Adrenal gland (tissue), 12 donors: Measurements from ENCODE around the gene YKT6. TPM values are rescaled to one million over a fixed set of nuclear protein-coding genes. Genes with fewer than 3 reads are reported as not detected.

Source experiments
- DNase-seq, 7 donors: peaks; one replicate each; pipeline ENCODE4 v3.0.0-alpha.2; 2019 to 2020
- H3K27ac ChIP-seq, 5 donors: fragments of 200-600 bp; sonication (generic) in 4 of 5; 1 replicate in 3 of 5; 2 replicates in 2 of 5; pipeline versions ENCODE4 v1.5.1 to v1.8.0; 2016 to 2020; ENCODE audit warnings: mild to moderate bottlenecking in 1 of 5
- H3K27me3 ChIP-seq: fragments of 200-600 bp; 2 replicates; pipeline ENCODE4 v1.8.0; 2021
- H3K36me3 ChIP-seq, 2 donors: fragments of 200-600 bp; replicated peaks in 1 of 2; 1 replicate in 1 of 2; 2 replicates in 1 of 2; pipeline versions ENCODE4 v1.5.1 to v1.8.0; 2018 to 2022
- H3K4me1 ChIP-seq, 2 donors: fragments of 200-600 bp; replicated peaks in 1 of 2; 1 replicate in 1 of 2; 2 replicates in 1 of 2; pipeline versions ENCODE4 v1.5.1 to v1.8.0; 2018 to 2021
- H3K4me3 ChIP-seq, 4 donors: fragments of 200-600 bp; sonication (generic) in 3 of 4; one replicate each; pipeline ENCODE4 v1.5.1; 2016 to 2018
- H3K9me3 ChIP-seq, 3 donors: fragments of 200-600 bp; sonication (generic) in 1 of 3; replicated peaks in 1 of 3; 1 replicate in 2 of 3; 2 replicates in 1 of 3; pipeline versions ENCODE4 v1.5.1 to v1.8.0; 2016 to 2021
- POLR2A ChIP-seq, 2 donors: fragments of 450-650 bp; IDR thresholded peaks; one replicate each; pipeline ENCODE4 v1.6.1; 2017; ENCODE audit warnings: antibody characterized with exemption in 2 of 2, mild to moderate bottlenecking in 2 of 2, moderate library complexity in 1 of 2
- WGBS, 4 donors: extraction: QIAGEN DNeasy Blood & Tissue Kit in 2 of 4; methylation state at CpG; one replicate each; pipeline versions ENCODE4 v1.1.5 to v1.1.7; 2013 to 2017; 5-methylcytosine and 5-hydroxymethylcytosine counted together
- intact Hi-C, 2 donors: fragments of 100-400 bp; cut with DNase I; formaldehyde crosslinking; loops; one replicate each; pipeline versions ENCODE4 v1.14.1 to v1.15.0; 2022 to 2023
- polyA plus RNA-seq, 3 donors: library from polyadenylated mRNA; stranded (reverse); fragments of 200-250 nt in 2 of 3; fragments of 350-450 nt in 1 of 3; fragmentation: Illumina TruSeq in 1 of 3; extraction: RNeasy Lipid Tissue Mini Kit (QIAGEN cat#74804) in 1 of 3; gene quantifications; one replicate each; pipeline ENCODE4 v1.2.3, GENCODE V29; 2013 to 2014
- total RNA-seq, 9 donors: library from RNA; depleted of rRNA in 4 of 9; stranded (reverse); fragments of >200 nt in 4 of 9; fragments of 120-200 nt in 1 of 9; fragmentation: NEBNext Ultra II Directional in 1 of 9; extraction: Animal tissue kit (Norgen Biotek cat#: 25700) in 1 of 9; gene quantifications; one replicate each; pipeline versions ENCODE4 v1.1.0 to v1.2.4, GENCODE V29; 2013 to 2023
- TF ChIP-seq, protein P1 (sequence below), 6 experiments: fragments of 450-650 bp in 4 of 6; fragments of 200-600 bp in 2 of 6; sonication (generic) in 1 of 6; IDR thresholded peaks; 1 replicate in 5 of 6; 2 replicates in 1 of 6; pipeline versions ENCODE4 v1.5.1 to v1.8.0; 2016 to 2021; ENCODE audit warnings: antibody characterized with exemption in 6 of 6, mild to moderate bottlenecking in 2 of 6, moderate library complexity in 1 of 6
- donor health status: healthy with polysubstance abuse.
- donor health status: Bipolar disorder and iron deficiency.
- donor health status: DM: yes; HTN: yes; CAD: no.
- donor health status: DM: no; HTN: no; CAD: no.
- donor health status: DM: no; HTN: no; CAD: no.
- donor health status: DM: yes; HTN: yes; CAD: no.

YKT6 gene
- total and polyA plus RNA-seq, 12 donors: 32.8 to 94.7 (median 53.8) TPM

DNA sequence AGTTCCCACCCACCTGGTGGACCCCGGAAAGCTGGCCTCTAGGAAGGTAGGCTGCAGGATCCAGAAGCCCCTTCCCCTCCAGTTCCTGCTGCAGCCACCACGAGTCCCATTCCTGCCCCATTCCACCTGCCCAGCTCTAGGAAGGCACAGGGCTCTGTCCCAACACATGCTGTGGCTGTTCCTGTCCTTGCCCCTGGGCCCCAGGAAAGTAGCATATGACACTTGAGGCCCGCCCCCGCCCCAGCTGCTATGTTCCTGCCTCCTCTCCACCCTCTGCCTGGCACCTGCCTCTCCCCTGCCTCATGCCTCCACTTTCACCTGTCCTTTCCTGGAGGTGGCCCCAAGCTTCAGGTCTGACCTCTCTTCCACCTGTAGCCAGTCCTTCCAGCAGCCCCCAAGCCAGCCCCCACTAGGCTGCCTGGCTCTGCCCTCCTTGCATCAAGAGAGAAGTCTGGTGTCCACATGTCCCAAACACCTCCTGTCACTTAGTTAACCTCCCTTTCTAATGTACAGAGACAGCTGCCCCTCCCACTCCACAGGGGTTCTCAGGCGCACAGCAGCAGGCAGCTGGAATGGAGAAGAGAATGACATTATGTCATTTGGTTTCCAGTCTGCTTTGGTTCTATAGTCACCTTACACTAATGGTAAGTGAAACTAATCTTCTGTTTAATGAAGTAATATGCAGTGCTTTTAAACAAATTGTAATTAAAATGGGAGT is 22.7 kb downstream of the YKT6 start:
- TF ChIP-seq, protein P1, sequence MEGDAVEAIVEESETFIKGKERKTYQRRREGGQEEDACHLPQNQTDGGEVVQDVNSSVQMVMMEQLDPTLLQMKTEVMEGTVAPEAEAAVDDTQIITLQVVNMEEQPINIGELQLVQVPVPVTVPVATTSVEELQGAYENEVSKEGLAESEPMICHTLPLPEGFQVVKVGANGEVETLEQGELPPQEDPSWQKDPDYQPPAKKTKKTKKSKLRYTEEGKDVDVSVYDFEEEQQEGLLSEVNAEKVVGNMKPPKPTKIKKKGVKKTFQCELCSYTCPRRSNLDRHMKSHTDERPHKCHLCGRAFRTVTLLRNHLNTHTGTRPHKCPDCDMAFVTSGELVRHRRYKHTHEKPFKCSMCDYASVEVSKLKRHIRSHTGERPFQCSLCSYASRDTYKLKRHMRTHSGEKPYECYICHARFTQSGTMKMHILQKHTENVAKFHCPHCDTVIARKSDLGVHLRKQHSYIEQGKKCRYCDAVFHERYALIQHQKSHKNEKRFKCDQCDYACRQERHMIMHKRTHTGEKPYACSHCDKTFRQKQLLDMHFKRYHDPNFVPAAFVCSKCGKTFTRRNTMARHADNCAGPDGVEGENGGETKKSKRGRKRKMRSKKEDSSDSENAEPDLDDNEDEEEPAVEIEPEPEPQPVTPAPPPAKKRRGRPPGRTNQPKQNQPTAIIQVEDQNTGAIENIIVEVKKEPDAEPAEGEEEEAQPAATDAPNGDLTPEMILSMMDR (IDR thresholded peaks at IDR 0.05): no peak
- TF ChIP-seq POLR2A (IDR thresholded peaks at IDR 0.05): no peak
- H3K4me1 ChIP-seq: no peaks in the 10 kb centered on the region
- no peaks in the 10 kb centered on the region for H3K36me3 ChIP-seq
- H3K27me3 ChIP-seq: no peaks in the 10 kb centered on the region
- no peak overlapping the region for H3K4me3 ChIP-seq
- no peak for DNase-seq
- intact Hi-C loops: no loop called here
- H3K27ac ChIP-seq: no peak overlapping the region
- WGBS, 4 donors: 66 to 80% (median 75%) methylated on average over 3 to 5 of the region's 5 CpGs
- no peaks in the 10 kb centered on the region for H3K9me3 ChIP-seq

DNA sequence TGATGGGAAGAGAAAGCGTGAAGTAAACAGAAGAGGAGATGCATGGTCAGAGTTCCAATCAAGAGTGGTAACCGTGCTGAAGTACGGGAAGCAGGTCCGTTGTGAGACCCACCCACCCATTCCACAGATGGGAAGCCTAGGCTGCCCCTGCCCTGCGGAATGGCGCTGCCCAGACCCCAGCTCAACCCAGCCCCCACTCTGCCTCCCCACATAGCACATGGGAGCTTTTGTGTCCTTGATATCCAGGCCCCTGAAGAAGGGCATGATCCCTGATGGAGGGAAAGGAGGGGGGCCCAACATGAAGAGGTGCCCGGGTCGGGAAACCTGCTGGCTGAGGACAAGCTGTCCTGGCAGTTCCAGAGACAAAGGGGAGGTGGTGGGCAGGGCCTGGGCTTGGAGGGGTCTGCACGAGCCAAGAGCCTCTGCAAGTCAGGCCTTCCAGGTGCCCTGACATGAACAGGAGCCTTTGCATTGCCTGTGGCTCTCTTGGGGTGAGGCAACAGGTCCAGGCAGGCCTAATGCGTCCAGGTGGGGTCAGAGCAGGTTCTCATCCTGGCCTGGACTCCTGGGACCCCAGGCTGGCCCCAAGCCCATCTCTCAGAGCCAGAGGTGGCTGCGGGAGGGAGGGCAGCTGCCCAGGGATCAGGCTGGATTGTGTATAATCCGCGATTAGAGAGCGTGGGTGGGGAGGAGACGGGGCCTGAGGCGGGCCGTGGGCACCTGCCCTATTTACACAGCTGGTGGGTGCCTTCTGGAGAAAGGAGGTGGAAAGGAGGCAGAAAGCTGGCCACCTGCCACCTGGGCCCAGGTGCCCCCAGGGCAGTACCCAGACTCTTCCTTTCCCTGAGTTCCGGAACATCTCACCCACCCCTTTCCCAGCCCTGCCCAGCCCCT is 23.5 kb downstream of the YKT6 start:
- TF ChIP-seq, protein P1 (IDR thresholded peaks at IDR 0.05): no peak
- TF ChIP-seq POLR2A (IDR thresholded peaks at IDR 0.05): no peak
- no peak for DNase-seq
- Histone ChIP-seq H3K27ac (no peak overlapping the region), H3K4me3 (no peak overlapping the region), H3K36me3 (no peaks in the 10 kb centered on the region), H3K4me1 (no peaks in the 10 kb centered on the region), H3K27me3 (no peaks in the 10 kb centered on the region), H3K9me3 (no peaks in the 10 kb centered on the region)
- WGBS, 4 donors: 77 to 90% (median 80%) methylated on average over 15 to 18 of the region's 18 CpGs
- intact Hi-C loops: no loop called here

DNA sequence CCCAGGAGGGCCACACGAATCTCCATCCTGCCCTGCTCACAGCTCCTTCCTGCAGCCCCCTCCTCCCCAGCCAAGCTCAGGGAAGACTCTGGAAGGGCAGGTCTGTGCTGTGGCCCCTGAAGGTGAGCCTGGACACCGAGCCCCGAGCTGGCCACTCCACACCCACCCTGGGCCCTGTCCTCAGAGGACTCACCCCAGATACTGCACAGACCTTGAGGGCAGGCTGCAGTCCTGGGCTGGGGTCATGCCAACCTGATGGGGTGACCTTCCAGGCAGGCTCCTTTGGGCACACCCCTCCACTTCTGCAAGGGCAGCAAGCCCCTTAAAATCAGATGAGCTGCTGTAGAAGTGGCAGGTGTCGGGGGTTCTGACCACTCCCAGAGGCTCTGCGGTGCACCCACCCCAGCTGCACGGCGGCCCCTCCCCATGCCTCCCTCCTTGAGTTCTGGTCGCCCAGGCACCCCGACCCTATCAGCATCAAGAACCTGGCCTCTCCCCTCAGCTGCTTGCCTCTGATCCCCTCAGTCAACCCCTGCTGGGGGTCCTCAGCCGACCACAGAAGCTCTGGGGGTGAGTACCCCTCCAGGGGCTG is 24.3 kb downstream of the YKT6 start:
- Histone ChIP-seq H3K27me3 (no peaks in the 10 kb centered on the region), H3K4me1 (no peaks in the 10 kb centered on the region), H3K4me3 (no peak overlapping the region), H3K27ac (no peak overlapping the region), H3K36me3 (no peaks in the 10 kb centered on the region), H3K9me3 (no peaks in the 10 kb centered on the region)
- intact Hi-C loops: no loop called here
- DNase-seq: no peak
- TF ChIP-seq POLR2A (IDR thresholded peaks at IDR 0.05): no peak
- TF ChIP-seq, protein P1 (IDR thresholded peaks at IDR 0.05): no peak
- WGBS, 4 donors: 53 to 79% (median 71%) methylated on average over 3 to 10 of the region's 10 CpGs; no CpG with 5 or more reads in 1 of the 4 donors
